Nucleus accumbens (tissue), 56 donors: ENCODE data around the gene GALNT10.
A peak's percentile ranks its signal among the peaks of the same experiment; 100 is the strongest.

Experiments
- DNase-seq, 56 donors: peaks; one replicate each; lab custom pipeline; 2025; lab: John Stamatoyannopoulos, UW

The GALNT10 gene

DNA sequence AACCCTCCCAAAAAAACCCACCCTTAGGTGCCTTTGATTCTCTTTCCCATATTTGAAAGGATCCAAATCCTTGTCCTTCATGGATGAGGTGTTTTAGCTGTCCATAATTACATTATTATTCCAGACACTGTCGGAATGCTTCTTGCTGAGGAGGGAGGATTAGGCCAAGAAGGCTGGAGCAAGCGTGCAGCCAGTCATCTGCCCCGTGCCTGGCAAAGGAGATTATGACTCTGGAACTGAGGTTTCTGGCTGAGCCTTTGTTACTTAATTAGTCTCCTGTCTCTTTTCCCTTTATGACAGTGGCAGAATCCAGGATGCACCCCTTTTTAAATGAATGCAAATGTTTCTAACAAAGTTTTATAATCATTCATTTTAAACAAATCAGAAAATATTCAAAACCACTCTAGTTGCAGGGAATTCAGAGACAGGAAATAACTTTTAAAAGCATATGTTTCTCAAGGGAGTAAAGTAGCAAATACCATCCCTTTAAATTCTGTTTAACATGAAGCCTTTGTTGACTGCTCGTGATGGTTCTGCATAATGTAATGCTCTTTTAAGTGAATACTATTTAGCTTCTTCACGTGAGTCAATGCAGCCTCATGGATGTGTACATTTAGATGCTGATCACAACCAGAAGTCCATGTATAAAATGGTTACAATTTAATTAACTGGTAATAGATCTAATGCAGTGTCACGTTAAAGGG is 69.8 kb downstream of the GALNT10 start:
- no peak for DNase-seq

DNA sequence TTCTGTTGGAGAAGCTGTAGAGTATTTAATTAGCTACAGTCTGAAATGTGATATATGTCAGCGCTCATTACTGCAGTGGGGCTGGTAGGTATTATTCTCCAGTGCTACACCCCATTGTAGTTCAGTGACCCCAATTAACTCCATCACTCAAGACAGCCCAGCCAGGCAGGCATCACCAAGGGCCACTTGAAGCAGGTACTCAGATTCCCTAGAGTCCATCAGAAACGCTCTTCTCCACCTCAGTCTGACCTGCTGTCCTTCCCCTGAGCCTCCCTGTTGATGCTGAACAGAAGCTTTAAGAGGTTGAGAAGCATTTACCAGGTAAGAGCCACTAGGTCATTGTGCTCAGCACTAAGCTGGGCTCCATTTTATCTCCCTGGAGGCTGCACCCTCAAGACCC is 71.8 kb downstream of the GALNT10 start:
- DNase-seq, result no peak

DNA sequence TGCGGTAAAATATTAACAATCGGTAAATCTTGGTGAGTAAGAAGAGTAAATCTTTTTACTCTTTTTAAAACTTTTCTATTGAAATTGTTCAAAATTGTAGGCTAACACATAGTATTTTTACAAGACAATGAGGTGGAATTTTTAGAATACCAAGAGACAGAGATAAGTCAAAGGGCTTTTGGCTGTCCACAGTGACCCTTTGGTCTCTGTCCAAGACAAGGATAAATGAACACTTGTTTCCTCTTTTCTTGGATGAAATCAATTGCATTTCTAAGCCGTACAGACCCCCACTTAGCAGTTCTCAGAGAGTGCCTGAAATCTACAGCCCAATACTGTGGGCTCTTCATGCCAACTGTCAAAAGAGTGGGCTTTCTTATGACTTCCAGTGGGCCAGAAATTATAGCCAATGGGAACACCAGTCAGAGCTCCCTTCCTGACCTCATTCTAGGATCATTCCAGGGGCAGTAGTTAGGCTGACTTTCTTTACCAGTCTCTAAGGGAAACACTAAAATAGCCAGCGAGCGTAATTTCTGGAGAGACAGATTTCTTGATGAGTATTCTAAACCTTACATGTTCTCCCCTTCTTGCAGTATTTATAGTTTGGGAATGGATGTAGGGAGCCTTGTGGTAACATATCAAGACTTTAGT is 74.1 kb downstream of the GALNT10 start:
- no peak for DNase-seq

DNA sequence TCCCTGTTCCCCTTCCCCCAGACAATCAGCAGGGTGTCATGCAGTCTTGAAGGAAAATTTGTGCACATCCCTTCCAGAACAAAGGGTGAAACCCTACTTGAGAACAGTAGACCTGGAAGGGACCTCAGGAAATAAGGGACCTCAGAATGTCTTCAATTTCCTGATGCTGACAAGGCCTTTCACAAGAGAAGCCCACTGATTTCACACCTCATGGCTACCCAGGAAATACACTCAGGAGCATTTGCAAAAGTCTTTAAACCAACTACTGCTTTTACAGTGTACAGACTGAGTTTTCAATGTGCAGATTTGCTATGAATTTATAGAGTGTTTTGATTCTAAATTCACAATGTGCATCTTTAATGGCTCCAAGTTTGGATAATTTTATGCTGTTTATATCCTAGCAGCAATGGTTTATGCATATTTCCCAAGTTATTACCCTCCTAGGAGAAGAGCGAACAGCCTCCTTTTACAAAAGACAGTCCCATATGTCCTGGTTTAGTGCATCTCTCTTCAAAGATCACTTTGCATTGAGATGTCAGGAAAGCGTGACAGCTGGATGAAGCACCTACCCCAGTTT is 74.8 kb downstream of the GALNT10 start:
- DNase-seq, result no peak

DNA sequence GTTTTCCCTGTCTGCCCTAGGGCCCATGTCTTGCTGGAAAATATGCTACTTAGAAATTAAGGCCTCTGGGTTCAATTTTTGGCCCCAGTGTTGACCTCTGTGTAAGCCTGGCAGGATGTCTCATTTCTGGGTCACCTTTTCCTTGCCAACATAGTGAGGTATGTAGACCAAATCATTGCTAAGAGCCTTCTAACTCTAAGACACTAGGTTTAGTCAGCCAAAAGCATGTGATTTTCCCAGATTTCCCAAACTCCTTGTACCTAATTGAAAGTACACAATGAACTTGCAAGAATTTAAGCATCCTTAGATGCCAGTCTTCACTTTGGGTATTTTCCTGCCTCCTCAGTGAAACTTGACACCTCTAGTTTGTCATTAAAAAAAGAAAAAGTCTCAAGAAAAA is 77.0 kb downstream of the GALNT10 start:
- DNase-seq, result no peak

DNA sequence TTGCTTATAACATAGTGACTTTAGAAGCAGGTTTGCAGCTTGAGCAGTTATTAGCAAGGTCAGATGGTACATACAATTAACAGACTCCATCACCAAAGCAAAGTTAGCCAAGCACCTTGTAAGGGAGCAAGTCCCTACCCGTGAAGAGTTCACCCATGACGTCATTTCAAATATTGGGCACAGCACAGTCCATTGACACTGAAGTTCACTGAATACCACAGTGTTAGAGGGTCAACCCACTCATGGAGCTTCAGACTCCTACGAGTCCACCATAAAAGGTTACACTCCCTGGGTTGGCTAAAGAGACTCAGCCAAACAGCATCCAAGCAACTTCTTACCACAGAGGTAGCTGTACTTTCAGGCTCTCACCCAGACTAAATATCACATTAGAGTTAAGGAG is 77.5 kb downstream of the GALNT10 start:
- DNase-seq, result no peak

DNA sequence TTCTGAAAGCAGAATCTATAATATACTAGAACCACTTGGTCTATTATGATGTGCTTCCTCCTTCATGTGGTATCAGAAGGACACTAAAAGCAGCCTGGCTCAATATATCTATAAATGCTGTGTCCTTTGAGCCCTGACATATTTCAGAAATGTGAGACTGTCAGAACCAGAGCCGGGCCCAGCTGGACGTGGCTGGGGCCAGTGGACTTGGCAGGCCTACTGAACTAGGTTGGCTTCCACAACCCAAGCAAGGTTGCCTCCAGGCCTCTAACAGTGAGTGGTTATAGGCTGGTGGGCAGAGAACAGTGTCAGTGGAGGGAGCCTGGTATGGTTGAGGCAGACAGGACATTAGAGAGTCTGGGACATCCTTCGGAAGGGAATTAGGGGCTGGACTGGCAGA is 78.9 kb downstream of the GALNT10 start:
- DNase-seq, result no peak

DNA sequence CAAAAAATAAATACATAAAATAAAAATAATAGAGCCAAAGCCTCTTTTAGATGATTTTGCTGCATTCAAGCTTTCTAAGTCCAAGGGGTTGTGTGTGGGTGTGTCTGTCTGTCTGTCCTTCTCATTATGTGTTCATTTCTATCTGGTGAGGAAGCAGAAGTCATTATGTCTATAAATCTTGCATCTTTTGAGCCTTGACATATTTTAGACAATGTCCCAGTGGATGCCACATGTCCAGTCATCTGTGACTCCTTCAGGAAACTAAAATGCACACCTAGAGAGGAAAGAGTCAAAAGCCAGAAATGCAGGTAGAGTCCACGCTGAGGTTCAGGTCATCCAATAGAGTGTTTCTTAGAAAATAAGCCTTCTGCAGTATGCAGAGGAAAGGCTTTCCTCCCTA is 80.9 kb downstream of the GALNT10 start:
- DNase-seq, result no peak

DNA sequence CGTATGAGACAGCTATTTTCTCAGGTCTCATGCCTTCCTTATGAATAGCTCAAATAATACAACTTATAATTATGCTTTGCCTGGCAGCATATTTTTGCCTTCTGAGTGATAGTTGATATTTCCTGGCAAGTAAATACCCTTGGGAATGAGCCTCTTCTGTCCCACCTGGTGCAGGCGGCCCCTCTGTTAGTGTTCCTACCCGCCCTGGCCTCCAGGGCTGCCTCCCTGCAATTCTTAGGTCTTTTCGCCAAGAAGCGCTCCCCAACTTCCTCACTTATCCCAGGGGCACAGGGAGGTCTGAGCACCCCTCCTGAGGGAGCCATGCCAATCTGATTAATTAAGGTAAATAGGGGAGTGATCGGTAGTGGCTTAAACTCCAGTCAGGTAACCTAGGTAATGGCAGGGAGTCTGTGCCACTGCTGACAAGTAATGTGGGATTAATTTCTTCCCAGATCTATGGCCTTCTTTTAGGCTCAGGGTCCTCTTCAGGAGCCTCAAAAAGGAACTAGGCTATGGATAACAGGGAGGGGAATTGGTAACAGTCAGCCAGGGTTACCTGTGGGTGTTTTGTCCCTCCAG is 81.5 kb downstream of the GALNT10 start:
- no peak for DNase-seq

DNA sequence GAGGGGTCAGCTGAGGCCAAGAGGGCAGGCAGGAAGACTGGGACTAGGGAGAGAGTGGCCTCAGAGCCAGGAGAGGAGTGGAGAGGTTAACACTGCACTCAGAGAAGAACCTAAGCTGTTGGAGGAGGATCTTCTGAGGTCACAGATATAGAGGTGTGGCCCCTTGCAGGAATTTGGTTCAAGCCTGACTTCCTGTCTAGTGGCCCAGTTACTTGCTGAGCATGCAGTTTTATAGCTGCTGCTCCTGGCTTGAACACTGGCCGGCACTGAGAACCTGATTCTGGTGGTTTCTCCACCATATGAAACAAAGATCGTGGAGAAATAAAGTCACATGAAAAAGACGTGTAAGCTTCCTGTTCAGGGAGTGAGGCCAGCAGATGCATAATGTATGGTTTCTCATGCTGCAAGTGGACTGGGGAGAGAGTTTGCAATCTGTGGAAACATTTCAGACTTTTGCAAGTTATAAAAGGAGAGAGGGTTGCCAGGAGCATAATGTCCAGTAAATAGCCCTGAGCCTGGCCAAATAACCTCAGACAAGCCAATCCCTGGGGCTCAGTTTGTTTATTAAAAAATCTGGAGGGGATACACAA is 82.6 kb downstream of the GALNT10 start:
- DNase-seq, result peak in 1 of 56 donors; percentile 19

DNA sequence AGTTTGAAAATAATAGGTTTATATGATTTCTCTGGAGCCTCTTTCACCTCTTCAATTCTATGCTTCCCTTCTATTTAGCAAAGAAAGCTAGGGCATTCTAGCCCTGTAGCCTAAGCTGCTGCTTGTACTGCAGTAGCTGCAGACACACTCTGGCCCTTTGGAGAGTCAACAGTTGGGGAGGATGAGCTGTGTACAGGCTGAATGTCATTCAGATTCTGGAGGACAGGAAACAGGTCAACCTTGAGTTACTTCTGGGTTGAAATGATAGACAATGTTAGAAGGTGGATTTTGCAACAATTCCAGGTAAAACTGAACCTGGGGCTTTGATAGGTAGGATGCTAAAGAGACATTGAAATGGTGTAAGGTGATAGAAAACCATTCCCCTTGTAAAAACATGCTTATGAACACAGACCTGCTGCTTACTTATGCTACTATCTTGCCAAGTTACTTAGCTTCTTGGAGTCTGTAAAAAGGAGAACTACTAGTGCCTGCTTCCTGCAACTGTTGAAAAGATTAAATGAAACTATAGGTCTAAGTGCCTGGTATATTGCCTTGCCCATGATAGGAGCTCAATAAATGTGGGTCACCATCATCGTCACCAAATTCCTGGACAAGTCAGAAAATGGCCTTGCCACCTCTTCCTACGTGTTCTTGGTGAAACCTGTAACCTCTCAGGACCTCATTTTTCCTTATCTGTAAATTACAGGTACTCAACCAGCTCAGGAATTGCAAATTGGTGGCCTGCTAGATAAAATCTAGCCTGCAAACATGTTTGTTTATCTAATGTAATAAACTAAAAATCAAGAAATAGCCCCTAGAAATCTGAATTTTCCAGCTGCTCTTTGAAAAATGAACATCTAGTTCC is 83.7 kb downstream of the GALNT10 start:
- no peak for DNase-seq

DNA sequence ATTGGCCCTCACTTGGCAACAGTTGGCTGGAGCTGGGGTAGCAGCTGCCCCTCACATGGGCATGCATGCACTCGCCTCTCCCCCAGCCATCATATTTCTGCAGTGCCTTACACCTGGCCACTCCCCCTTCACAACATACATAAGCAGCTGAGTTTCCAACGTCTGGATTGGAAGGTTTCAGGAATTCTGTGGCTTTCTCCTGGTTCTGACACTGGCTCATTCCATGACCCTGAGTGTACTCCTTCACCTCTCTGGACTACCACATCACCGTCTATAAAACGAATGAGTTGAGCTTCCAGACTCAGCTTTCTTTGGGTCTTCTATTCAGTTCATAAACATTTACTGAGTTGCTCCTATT is 84.3 kb downstream of the GALNT10 start:
- DNase-seq, result no peak

DNA sequence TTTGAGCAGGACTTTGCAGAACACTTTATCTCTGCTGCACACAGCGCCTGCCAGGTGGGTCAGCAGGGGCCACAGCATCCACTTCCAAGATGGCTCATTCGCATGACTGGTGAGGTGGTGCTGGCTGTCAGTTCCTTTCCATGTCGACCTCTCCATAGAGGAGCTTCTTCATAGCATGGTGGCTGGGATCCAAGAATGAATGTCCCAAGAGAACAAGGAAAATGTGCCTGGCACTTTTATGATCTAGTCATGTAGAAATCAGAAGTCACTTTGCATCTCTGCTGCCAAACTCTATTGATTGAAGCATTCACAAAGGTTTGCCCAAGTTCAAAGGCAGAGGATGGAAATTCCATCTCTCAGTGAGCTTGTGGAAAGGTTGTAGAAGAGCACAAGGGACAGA is 85.0 kb downstream of the GALNT10 start:
- DNase-seq, result no peak

DNA sequence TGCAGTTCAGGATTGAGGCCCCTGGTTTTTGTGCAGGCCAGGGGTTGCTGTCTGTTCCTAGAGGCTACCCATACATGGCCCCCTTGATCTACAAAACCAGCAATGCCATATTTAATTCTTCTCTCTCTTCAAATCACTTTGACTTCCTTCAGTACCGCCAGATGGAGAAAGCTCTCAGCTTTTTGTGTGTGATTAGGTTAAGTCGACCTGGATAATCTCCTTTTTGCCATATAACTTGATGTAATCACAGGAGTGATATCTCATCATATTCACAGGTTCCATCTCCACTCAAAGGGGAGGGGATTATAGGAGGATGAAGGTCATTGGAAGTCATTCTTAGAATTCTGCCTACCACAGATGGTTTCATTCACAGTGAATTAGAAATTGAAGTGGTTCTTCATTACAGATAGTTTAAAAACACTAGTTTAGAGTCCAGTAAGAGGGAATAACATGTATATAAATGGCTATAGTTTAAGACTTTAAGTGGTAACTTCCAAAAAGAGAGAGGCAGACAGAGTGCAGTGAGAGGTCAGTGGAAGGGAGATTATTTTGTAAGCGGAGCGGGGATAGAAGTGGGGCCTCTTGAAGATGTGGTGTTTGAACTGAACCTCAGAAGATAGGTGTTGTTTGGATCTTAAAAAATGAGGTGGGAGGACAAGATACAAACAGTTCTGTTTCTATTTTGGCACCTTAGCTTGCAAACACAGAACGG is 85.9 kb downstream of the GALNT10 start:
- no peak for DNase-seq

DNA sequence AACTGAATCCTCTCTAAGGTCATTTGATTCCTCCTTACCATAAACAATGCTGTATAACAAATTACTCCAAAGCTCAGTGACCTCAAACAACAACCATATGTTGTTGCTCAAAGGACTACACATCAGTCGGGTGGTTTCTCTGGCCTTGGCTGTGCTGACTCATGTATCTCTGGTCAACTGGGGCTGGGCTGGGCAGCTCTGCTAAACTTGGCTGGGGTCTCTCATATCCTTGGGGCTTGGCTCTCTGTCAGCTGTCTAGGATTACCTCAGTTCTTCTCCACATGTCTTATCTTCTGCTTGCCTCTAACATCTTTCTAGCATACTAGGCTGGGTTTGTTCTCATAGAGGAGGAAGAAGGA is 86.4 kb downstream of the GALNT10 start:
- DNase-seq, result peak in 1 of 56 donors; percentile 33

DNA sequence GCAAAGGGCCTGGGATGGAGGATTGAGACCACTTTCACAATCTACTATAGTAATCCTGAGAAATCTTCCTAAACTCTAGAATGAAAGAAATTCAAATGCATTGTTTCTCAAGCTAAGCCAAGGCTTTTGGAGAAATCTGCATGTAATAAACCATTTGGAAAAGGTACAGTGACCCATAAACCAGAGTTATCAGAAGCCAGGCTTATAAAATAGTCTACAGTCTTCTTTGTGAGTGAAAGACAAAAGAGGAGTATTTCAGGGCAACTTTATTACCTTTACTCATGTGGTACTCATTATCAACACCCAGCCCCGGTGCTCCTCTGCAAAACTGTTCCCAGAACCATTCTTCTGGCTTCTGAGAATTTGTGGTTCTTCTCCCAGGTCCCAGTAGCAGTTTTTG is 87.0 kb downstream of the GALNT10 start:
- DNase-seq, result no peak

DNA sequence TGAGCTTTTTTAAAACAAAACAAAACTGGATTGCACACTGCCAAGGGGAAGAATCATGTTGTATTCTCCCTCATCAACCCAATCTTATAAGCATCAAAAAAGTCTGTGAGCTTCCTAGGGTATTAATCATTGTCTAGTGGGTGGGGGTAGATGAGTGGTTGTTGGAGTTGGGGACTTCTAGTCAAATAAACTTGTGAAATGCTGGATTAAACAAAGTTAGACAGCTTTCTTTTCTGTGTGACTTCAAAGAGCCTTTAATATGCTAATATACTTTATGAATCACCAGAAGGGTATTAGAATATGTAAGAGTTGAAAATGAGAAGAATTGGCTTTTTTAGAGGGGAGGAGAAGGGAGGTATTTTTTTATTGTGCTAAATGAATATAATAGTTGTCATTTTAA is 87.7 kb downstream of the GALNT10 start:
- no peak for DNase-seq

DNA sequence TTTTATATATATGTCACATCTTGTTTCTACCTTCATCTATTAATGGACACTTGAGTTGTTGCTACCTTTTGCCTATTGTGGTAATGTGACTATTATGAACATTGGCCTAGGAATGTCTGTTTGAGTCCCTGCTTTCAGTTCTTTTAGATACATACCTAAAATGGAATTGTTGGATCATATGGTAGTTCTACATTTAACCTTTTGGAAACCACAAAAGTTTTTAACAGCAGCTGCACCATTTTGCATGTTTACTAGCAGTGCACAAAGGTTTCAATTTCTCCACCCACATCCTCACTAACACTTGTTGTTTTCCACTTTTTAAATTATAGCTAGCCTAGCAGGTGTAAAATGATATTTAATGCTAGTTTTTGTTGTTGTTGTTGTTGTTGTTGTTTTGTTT is 88.4 kb downstream of the GALNT10 start:
- DNase-seq, result no peak

DNA sequence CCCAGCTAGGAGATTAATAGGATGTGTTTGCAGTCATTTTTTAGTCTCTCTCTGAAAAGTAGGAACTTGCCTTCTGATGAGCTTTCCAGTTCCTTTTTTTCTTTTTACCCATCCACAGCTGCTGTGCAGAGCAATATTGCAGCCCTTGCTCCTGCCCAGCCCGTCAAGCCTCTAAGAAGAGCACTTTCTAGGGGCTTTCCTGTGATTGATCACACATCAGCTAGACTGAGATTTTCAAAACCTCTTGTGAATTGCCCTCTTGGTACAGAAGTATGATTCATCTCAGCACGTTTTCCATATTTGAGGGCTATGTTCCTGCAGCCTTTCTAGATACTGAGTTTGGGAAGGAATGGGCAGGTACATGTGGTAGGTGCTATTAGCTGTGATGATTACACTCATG is 93.9 kb downstream of the GALNT10 start:
- DNase-seq, result no peak
